Measurements from ENCODE around the gene SAMD8. TPM values are rescaled to one million over a fixed set of nuclear protein-coding genes. Genes with fewer than 3 reads are reported as not detected.

Gene SAMD8
- total RNA-seq, 4 donors from 2014 or later: 19.9 to 36.8 (median 28.4) TPM

DNA sequence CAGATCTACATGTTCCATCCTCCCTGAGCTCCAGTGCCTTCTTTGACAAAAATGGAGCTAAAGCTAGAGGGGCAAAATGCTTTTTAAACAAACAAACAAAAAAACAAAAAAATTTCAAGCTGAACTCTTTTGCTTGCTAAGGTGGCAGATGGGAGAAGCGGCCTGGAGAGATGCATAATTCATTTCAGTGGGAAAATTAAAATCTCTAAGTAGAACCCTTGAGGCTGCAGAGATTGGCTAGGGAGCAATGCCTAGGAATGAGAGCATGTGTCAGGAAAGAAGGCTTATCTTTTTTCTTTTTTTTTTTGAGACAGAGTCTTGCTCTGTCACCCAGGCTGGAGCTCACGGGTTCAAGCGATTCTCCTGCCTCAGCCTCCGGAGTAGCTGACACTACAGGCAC is 46.4 kb upstream of the SAMD8 start:
- H3K4me1 ChIP-seq: peaks cover 8 to 10% of the 10 kb centered on the region in 2 donors
- peak overlapping the region in 1 of 3 donors; percentile 1 for H3K27ac ChIP-seq
- no peak overlapping the region for H3K4me3 ChIP-seq (replicated peaks in 1 of 3)
- no peak for DNase-seq
- H3K36me3 ChIP-seq: no peaks in the 10 kb centered on the region
- TF ChIP-seq, protein P1, sequence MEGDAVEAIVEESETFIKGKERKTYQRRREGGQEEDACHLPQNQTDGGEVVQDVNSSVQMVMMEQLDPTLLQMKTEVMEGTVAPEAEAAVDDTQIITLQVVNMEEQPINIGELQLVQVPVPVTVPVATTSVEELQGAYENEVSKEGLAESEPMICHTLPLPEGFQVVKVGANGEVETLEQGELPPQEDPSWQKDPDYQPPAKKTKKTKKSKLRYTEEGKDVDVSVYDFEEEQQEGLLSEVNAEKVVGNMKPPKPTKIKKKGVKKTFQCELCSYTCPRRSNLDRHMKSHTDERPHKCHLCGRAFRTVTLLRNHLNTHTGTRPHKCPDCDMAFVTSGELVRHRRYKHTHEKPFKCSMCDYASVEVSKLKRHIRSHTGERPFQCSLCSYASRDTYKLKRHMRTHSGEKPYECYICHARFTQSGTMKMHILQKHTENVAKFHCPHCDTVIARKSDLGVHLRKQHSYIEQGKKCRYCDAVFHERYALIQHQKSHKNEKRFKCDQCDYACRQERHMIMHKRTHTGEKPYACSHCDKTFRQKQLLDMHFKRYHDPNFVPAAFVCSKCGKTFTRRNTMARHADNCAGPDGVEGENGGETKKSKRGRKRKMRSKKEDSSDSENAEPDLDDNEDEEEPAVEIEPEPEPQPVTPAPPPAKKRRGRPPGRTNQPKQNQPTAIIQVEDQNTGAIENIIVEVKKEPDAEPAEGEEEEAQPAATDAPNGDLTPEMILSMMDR (IDR thresholded peaks at IDR 0.05): no peak
- no peak for TF ChIP-seq POLR2A (IDR thresholded peaks at IDR 0.05)
- H3K9me3 ChIP-seq: no peaks in the 10 kb centered on the region
- WGBS, 2 donors: 81 to 98% methylated on average over 4 of the region's 4 CpGs
- no peaks in the 10 kb centered on the region for H3K27me3 ChIP-seq
- intact Hi-C loops (cut with DNase I): no loop called here

DNA sequence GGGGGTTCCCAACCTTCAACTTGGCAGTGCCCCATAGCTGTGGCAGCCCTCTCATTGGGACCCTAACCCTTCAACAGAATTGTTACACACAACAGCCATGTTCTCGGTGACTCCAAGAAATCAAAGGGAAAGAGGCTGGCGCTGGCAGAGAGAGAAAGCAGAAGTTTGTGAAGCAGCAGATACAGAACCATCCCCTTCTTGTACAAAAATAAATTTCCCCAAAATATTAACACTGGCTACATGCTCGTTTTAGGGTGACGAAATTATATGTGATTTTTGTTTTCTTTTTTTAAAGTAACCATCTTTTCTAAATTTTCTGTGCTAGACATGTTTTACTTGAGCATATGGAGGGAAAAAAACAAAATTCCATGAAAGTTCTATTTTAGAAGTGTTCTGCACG is 45.2 kb upstream of the SAMD8 start:
- peaks cover 8 to 10% of the 10 kb centered on the region in 2 donors for H3K4me1 ChIP-seq
- H3K27ac ChIP-seq: no peak overlapping the region
- H3K27me3 ChIP-seq: no peaks in the 10 kb centered on the region
- intact Hi-C loops (cut with DNase I): no loop called here
- TF ChIP-seq, protein P1 (IDR thresholded peaks at IDR 0.05): no peak
- TF ChIP-seq POLR2A (IDR thresholded peaks at IDR 0.05): no peak
- H3K36me3 ChIP-seq: no peaks in the 10 kb centered on the region
- no peak overlapping the region for H3K4me3 ChIP-seq (replicated peaks in 1 of 3)
- no peaks in the 10 kb centered on the region for H3K9me3 ChIP-seq
- 91 to 93% methylated on average over 5 of the region's 5 CpGs for WGBS, 2 donors
- no peak for DNase-seq

- no peaks in the 10 kb centered on the region for H3K36me3 ChIP-seq
- peaks cover 8 to 10% of the 10 kb centered on the region in 2 donors for H3K4me1 ChIP-seq
- no peak for TF ChIP-seq POLR2A (IDR thresholded peaks at IDR 0.05)
- TF ChIP-seq, protein P1 (IDR thresholded peaks at IDR 0.05): no peak
- intact Hi-C loops (cut with DNase I): no loop called here
- 87 to 89% methylated on average over 5 to 7 of the region's 7 CpGs for WGBS, 2 donors
- no peak overlapping the region for H3K4me3 ChIP-seq (replicated peaks in 1 of 3)
- DNase-seq: no peak
- H3K27me3 ChIP-seq: no peaks in the 10 kb centered on the region
- no peak overlapping the region for H3K27ac ChIP-seq
- no peaks in the 10 kb centered on the region for H3K9me3 ChIP-seq
Observed at GRCh38 chr10:75067272-75067671, 44.2 kb upstream of the SAMD8 start.

- TF ChIP-seq, protein P1 (IDR thresholded peaks at IDR 0.05): no peak
- no peak for TF ChIP-seq POLR2A (IDR thresholded peaks at IDR 0.05)
- WGBS, 2 donors: 91 to 92% methylated on average over 6 of the region's 6 CpGs
- no peak overlapping the region for H3K27ac ChIP-seq
- no peaks in the 10 kb centered on the region for H3K27me3 ChIP-seq
- peaks cover 8 to 10% of the 10 kb centered on the region in 2 donors for H3K4me1 ChIP-seq
- no peaks in the 10 kb centered on the region for H3K36me3 ChIP-seq
- no peak overlapping the region for H3K4me3 ChIP-seq (replicated peaks in 1 of 3)
- DNase-seq: no peak
- intact Hi-C loops (cut with DNase I): no loop called here
- H3K9me3 ChIP-seq: no peaks in the 10 kb centered on the region
Observed at GRCh38 chr10:75068523-75068922, 42.9 kb upstream of the SAMD8 start.

- H3K4me3 ChIP-seq (replicated peaks in 1 of 3): no peak overlapping the region
- no peaks in the 10 kb centered on the region for H3K36me3 ChIP-seq
- no peak for DNase-seq
- 78 to 84% methylated on average over 11 of the region's 11 CpGs for WGBS, 2 donors
- H3K27me3 ChIP-seq: no peaks in the 10 kb centered on the region
- no peaks in the 10 kb centered on the region for H3K9me3 ChIP-seq
- TF ChIP-seq, protein P1 (IDR thresholded peaks at IDR 0.05): no peak
- no peak for TF ChIP-seq POLR2A (IDR thresholded peaks at IDR 0.05)
- intact Hi-C loops (cut with DNase I): no loop called here
- H3K27ac ChIP-seq: no peak overlapping the region
- no peaks in the 10 kb centered on the region for H3K4me1 ChIP-seq
Observed at GRCh38 chr10:75070476-75070875, 41.0 kb upstream of the SAMD8 start.

Measured in thyroid gland (tissue), 4 donors.